Astrocyte of the cerebellum (primary cell): ENCODE measurements around the gene TUFM.

Source experiments
- DNase-seq: peaks from one replicate; pipeline ENCODE4 v3.0.0-alpha.2; 2011; ENCODE audit warnings: low read depth
- H3K4me3 ChIP-seq: 2 replicates; pipeline ENCODE4 v1.5.1; 2011; ENCODE audit warnings: mild to moderate bottlenecking, low read depth, low read length, moderate library complexity
- CTCF ChIP-seq: IDR thresholded peaks from 2 replicates; pipeline ENCODE4 v1.5.1; 2012; ENCODE audit warnings: low read length, low read depth, moderate library complexity, mild to moderate bottlenecking; ENCODE audit errors: missing control alignments
- in situ Hi-C: cut with HindIII; loops from 2 replicates; pipeline ENCODE4 v1.10.0; 2017; ENCODE audit warnings: low sequenced_read_pairs

Gene TUFM

GRCh38 chr16:28834873-28835863 is 11.0 kb downstream of the TUFM start:
- no peak for TF ChIP-seq CTCF
- no peak for DNase-seq
- H3K4me3 ChIP-seq, result no peak overlapping the region
- in situ Hi-C loops, result no loop called here

- DNase-seq, result no peak
- no peak for TF ChIP-seq CTCF
- no peak overlapping the region for H3K4me3 ChIP-seq
- in situ Hi-C loops, result no loop called here
These were observed 11.8 kb downstream of the TUFM start for GRCh38 chr16:28834349-28834748.

- TF ChIP-seq CTCF, result no peak
- no peak for DNase-seq
- no peak overlapping the region for H3K4me3 ChIP-seq
- in situ Hi-C loops, result no loop called here
These were observed 15.6 kb downstream of the TUFM start for GRCh38 chr16:28830531-28830930.

DNA sequence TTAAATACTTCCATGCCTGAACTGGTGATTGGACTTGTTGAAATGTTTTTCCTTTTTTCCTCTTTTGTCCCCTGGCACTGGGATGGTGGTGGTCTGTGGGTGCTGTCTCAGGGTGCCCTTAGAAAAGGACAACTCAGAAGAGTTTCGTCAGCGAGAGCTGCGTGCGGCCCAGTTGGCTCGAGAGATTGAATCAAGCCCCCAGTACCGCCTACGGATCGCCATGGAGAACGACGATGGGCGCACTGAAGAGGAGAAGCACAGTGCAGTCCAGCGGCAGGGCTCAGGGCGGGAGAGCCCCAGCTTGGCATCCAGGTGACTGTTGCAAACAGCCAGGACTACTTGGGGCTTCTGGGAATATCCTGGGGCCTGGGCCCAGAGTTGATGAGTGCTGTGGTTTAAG is 16.4 kb downstream of the TUFM start:
- no peak for TF ChIP-seq CTCF
- in situ Hi-C loops, result no loop called here
- no peak for DNase-seq
- H3K4me3 ChIP-seq, result no peak overlapping the region

DNA sequence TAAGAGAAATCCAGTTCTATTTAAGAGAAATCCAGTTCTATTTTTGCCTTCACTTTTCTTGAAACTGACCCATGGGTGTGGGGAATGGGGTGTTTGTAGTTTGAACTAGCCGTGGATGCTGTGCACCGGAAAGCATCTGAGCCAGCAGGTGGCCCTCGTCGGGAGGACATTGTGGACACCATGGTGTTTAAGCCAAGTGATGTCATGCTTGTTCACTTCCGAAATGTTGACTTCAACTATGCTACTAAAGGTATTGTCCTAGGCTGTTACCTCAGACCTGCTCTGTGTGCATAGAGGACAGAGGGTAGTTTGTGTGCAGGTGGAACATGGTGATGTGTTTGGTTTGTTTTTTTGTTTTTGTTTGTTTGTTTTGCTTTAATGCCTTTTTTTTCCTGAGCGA is 20.0 kb downstream of the TUFM start:
- no peak for DNase-seq
- in situ Hi-C loops, result no loop called here
- TF ChIP-seq CTCF, result no peak
- no peak overlapping the region for H3K4me3 ChIP-seq

GRCh38 chr16:28824717-28824973 is 21.5 kb downstream of the TUFM start:
- no peak for TF ChIP-seq CTCF
- H3K4me3 ChIP-seq, result peak overlapping the region; percentile 87
- no peak for DNase-seq
- in situ Hi-C loops, result no loop called here
